Stimulated activated CD4-positive, alpha-beta T cell treated with anti-CD3 and anti-CD28 coated beads, TNF-alpha, amount 100 ng/mL, for 24 hours (primary cell): ENCODE results near the gene LCN1.

Experiments used
- DNase-seq, 3 experiments: peaks; one replicate each; pipeline ENCODE4 v3.0.0-alpha.2; 2020; ENCODE audit warnings: low read depth in 3 of 3

LCN1 gene

GRCh38 chr9:135520916-135521607, at the start of gene LCN1:
Gene LCN1 (plus strand): TSS chr9:135521440. CDS start chr9:135521498, 58 bp downstream.
- no peak for DNase-seq

GRCh38 chr9:135471791-135472640, 49.2 kb upstream of the LCN1 start:
- DNase-seq = no peak

- DNase-seq = no peak
These were observed 47.2 kb upstream of the LCN1 start for GRCh38 chr9:135473972-135474543.

- DNase-seq = no peak
These were observed 46.3 kb upstream of the LCN1 start for GRCh38 chr9:135474915-135475314.

GRCh38 chr9:135476561-135477355, 44.5 kb upstream of the LCN1 start:
- DNase-seq = no peak

GRCh38 chr9:135478191-135478590, 43.0 kb upstream of the LCN1 start:
- no peak for DNase-seq

- no peak for DNase-seq
These were observed 42.3 kb upstream of the LCN1 start for GRCh38 chr9:135478829-135479468.

DNA sequence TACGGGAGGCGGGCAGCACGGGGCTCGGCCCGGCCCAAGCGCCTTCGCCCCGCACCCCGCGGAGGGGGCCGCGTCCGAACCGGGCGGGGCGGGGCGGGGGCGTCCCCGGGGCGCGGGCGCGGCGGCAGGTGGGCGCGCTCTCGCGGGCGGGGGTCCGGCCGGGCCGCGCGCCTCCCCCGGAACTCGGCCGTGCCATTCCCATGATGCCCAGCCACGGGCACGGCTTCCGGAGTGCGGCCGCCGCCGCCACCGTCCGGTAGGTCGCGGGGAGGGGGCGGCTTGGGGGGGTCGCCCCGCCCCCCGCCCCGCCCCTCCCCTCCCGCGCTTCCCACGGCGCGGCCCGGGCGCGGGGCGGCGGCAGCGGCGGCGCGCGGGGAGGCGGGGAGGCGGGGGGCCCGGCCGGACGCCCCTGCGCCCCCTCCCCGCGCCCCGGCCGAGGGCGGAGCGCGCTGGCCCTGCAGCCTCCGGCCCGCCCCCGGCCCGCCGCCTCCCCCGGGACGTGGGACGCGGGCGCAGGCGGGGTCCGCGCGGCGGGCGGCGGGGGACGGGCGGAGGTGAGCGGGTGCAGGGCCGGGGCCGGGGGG, 41.7 kb upstream of the LCN1 start, which contains the start of gene PPP1R26:
Gene PPP1R26 (plus strand): TSS at position 314 of the 584 bp plus-strand sequence. CDS start 4,729 bp downstream, outside the sequence.
- no peak for DNase-seq

DNA sequence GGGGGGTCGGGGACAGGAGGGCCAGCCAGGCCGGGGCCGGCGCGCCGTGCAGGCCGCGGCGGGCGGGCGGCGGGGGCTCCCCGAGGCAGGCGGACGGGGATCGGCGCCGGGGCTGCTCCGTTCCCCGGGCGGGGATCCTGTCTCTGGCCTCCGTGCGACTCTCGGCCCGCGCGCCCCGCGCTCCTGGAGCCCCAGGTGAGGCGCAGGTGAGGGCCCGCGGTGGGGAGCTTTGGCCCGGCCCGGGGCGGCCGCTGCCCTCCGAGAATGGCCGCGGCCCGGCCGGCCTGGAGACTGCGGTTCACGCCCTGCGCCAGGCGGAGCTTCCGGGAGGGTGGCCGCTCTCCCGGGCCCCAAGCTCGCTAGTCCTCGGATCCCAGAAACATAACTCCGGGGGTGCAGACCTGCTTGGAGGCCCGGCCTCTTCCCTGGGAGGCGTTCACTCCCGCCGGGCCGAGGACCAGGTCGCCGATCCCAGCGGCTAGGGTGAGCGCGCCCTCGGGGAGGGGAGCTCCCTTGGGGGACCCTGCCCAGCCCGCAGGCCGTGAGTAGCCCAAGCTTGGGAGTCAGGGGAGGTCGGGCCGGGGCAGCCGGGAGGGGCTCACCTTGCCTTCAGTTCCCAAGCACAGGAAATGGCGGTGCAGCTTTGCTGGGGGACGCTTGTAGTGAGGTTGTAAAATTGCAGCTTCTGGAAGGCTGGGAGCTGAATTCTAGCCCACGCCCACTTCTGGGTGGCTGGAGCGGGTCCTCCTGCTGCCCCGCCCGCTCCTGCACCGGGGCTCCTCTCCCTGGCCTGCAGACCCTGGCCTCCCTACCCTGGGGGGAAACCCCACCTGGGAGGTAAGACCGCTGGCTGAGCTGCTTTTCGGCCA, 40.9 kb upstream of the LCN1 start:
- no peak for DNase-seq

DNA sequence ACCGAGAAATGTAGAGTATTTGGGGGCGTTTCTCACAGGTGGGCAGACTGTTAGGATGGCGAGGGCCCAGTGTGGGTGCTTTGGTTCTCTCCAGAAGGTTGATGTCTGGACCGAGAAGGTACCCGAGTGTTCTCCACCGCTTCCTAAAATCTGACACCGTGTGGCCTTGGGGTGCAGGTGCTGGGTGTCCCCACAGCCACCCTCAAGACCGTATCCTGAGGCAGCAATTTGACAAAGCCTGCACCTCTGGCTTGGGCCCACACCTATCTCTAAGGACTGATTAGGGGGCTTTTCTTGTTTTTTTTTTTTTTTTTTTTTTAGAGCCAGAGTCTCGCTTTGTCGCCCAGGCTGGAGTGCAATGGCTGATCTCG, 40.3 kb upstream of the LCN1 start:
- DNase-seq = no peak

DNA sequence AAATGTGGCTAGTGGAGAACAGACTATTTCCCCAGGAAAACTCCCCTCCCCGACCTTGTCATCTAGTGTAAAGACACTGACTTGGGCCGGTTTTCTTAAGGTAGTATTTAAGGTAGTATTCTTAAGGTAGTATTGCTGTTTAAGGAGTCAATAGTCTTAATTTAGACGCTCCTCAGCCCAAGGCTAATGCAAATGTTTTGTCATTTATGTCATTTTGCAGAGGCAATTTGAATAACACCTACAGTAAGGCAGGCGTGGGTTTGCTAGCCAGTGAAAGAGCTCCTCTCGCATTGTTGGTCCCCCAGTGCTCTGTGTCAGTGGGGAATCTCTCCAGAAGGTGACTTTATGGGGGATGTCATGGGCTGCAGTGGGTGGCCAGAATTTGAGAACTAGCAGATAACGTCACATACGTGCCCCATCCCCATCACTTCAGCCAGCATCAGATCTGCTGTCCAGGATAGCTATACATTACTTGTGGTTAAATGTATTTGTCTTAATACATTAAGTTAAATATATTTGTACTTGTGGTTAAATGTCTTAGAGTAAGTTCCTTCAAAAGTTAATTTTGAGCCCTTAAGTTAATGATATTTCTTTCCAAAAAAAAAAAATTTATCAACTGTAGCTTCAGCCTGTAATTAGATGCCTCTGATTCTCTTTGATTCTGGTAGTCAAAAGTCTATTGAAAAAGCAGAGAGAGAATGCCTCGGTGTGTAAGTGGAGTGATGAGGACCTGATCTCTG, 39.1 kb upstream of the LCN1 start:
- DNase-seq = no peak

- no peak for DNase-seq
These were observed 36.6 kb upstream of the LCN1 start for GRCh38 chr9:135484460-135485277.

GRCh38 chr9:135485385-135485784, 35.9 kb upstream of the LCN1 start:
- DNase-seq = no peak

- DNase-seq = no peak
These were observed 35.4 kb upstream of the LCN1 start for GRCh38 chr9:135485832-135486231.

DNA sequence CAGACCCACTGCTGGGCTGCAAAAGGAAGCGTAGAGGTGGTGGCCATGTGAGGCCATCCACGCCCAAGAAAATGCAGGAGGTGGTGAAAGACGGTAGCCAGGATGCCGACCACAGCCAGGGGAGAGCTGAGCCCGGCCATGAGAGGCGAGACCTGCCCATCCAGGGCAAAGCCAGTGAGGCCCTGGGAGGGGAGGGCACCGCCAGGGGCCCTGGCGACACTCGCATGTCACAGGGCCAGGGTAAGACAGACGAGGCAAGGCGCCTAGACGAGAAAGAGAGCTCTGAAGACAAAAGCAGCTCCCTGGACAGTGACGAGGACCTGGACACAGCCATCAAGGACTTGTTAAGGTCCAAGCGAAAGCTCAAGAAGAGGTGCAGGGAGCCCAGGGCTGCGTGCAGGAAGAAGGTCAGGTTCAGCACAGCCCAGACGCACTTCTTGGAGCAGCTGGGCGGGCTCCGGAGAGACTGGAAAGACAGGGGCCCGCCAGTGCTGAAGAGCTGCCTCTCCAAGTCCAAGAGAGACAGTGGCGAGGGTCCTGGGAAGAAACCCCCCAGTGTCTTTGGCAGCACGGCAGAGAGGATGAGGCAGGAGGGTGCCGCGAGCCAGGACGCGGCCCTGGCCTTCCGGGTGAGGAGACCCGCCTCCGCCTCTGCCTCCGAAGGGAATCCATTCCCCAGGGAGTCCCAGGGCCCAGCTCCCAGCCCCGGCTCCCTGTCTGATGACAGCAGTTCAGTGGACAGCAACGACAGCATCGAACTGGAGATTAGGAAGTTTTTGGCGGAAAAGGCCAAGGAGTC, 34.8 kb upstream of the LCN1 start:
- DNase-seq = no peak

DNA sequence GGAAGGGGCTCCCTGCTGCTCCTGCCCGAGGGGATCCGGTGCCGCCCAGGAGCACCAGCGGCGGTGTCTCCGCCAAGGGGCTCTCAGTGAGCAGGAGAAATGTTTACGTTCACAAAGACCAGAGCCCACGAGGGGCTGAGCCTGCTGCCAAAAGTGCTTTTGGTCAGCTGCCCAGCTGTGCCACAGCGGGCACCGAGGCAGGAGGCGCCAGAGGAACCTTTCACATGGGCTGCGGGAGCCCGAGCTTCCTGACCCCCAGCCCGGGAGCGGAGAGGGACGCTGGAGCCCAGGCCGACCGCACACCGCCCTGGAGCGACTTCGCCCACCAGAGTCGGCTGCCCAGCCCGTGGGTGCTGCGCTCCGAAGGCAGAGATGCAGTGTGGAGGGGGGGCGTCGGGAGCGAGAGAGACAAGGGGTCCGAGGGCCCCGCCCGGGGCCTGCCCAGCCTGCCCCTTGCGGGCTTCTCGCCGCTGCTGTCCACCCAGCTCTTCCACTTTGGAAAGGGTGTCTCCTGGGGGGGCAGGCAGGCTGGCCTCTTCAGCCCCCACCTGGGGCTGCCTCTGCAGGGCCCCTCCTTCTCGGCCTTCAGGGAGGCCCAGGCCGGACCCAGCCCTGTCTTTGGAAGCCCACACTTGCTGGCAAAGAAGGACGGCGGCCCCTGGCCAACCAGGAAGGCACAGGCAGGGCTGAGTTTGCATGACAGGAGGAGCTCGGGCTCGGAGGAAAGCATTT, 33.8 kb upstream of the LCN1 start:
- no peak for DNase-seq

GRCh38 chr9:135488013-135488330, 33.3 kb upstream of the LCN1 start:
- no peak for DNase-seq
